ENCODE data around the gene CHST6. TPM values are rescaled to one million over a fixed set of nuclear protein-coding genes. Genes with fewer than 3 reads are reported as not detected.

The CHST6 gene
- total RNA-seq, 1 experiment from 2014 or later, result 0.91 TPM

GRCh38 chr16:75459691-75460090, 35.5 kb downstream of the CHST6 start:
- H4K20me1 ChIP-seq (ENCODE audit: low read length), result peaks cover 13% of the 10 kb centered on the region
- intact Hi-C loops (cut with micrococcal nuclease), result loop anchor here (5.0 kb wide), 1 partner anchor 163 kb away; the partner anchor contains the start of gene ADAT1
- no peaks in the 10 kb centered on the region for H3K9me2 ChIP-seq (replicated peaks; ENCODE audit: low read length)
- H3K9ac ChIP-seq (ENCODE audit: low read length), result no peak overlapping the region
- no peaks in the 10 kb centered on the region for H3K27me3 ChIP-seq (ENCODE audit: low read length)
- H3K79me2 ChIP-seq (ENCODE audit: low read length), result peaks cover 95% of the 10 kb centered on the region
- H3K4me2 ChIP-seq (ENCODE audit: low read length), result no peak overlapping the region
- no peak for DNase-seq
- no peak overlapping the region for H3K4me3 ChIP-seq (ENCODE audit: low read length)
- H3K4me1 ChIP-seq (ENCODE audit: insufficient read depth, low read length), result peaks cover 17% of the 10 kb centered on the region; the same call in 1 of the 2 replicates
- H2AFZ ChIP-seq (ENCODE audit: low read length), result no peak overlapping the region
- TF ChIP-seq, protein P1, sequence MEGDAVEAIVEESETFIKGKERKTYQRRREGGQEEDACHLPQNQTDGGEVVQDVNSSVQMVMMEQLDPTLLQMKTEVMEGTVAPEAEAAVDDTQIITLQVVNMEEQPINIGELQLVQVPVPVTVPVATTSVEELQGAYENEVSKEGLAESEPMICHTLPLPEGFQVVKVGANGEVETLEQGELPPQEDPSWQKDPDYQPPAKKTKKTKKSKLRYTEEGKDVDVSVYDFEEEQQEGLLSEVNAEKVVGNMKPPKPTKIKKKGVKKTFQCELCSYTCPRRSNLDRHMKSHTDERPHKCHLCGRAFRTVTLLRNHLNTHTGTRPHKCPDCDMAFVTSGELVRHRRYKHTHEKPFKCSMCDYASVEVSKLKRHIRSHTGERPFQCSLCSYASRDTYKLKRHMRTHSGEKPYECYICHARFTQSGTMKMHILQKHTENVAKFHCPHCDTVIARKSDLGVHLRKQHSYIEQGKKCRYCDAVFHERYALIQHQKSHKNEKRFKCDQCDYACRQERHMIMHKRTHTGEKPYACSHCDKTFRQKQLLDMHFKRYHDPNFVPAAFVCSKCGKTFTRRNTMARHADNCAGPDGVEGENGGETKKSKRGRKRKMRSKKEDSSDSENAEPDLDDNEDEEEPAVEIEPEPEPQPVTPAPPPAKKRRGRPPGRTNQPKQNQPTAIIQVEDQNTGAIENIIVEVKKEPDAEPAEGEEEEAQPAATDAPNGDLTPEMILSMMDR (conservative IDR thresholded peaks at IDR 0.05; ENCODE audit: low read depth, low read length), result no peak
- no peak for TF ChIP-seq EZH2 (IDR thresholded peaks at IDR 0.05; ENCODE audit: low read length, unreplicated experiment)
- no peak for TF ChIP-seq EZH2phosphoT487 (IDR thresholded peaks at IDR 0.05; ENCODE audit: borderline replicate concordance, low read length)
- no peaks in the 10 kb centered on the region for H3F3A ChIP-seq (ENCODE audit: low read length, unreplicated experiment)
- H3K36me3 ChIP-seq (ENCODE audit: low read depth, low read length), result no peaks in the 10 kb centered on the region; the same call in 1 of the 2 replicates
- ATAC-seq, result no peak
- no peaks in the 10 kb centered on the region for H3K9me3 ChIP-seq (ENCODE audit: low read length)
- CTCF ChIA-PET, result no interaction called here
- BruUV-seq (replicated peaks), result no TSS peak
- POLR2A ChIA-PET (ENCODE audit: unreplicated experiment), result no interaction called here
- H3K27ac ChIP-seq (ENCODE audit: low read length), result no peak overlapping the region

GRCh38 chr16:75458439-75458838, 36.8 kb downstream of the CHST6 start:
- no peaks in the 10 kb centered on the region for H3F3A ChIP-seq (ENCODE audit: low read length, unreplicated experiment)
- no peak for ATAC-seq
- no peaks in the 10 kb centered on the region for H3K27me3 ChIP-seq (ENCODE audit: low read length)
- no peak for TF ChIP-seq EZH2phosphoT487 (IDR thresholded peaks at IDR 0.05; ENCODE audit: borderline replicate concordance, low read length)
- TF ChIP-seq, protein P1 (conservative IDR thresholded peaks at IDR 0.05; ENCODE audit: low read depth, low read length), result no peak
- no peak for TF ChIP-seq EZH2 (IDR thresholded peaks at IDR 0.05; ENCODE audit: low read length, unreplicated experiment)
- no peak overlapping the region for H3K4me2 ChIP-seq (ENCODE audit: low read length)
- no peak overlapping the region for H3K4me3 ChIP-seq (ENCODE audit: low read length)
- POLR2A ChIA-PET (ENCODE audit: unreplicated experiment), result no interaction called here
- CTCF ChIA-PET, result no interaction called here
- H3K4me1 ChIP-seq (ENCODE audit: insufficient read depth, low read length), result peaks cover 17% of the 10 kb centered on the region; the same call in 1 of the 2 replicates
- H4K20me1 ChIP-seq (ENCODE audit: low read length), result peaks cover 13% of the 10 kb centered on the region
- H3K36me3 ChIP-seq (ENCODE audit: low read depth, low read length), result no peaks in the 10 kb centered on the region
- intact Hi-C loops (cut with micrococcal nuclease), result no loop called here
- DNase-seq, result no peak
- H3K79me2 ChIP-seq (ENCODE audit: low read length), result peaks cover 99% of the 10 kb centered on the region
- H2AFZ ChIP-seq (ENCODE audit: low read length), result no peak overlapping the region
- H3K9ac ChIP-seq (ENCODE audit: low read length), result no peak overlapping the region
- no peaks in the 10 kb centered on the region for H3K9me2 ChIP-seq (replicated peaks; ENCODE audit: low read length)
- H3K9me3 ChIP-seq (ENCODE audit: low read length), result no peaks in the 10 kb centered on the region
- H3K27ac ChIP-seq (ENCODE audit: low read length), result no peak overlapping the region
- BruUV-seq (replicated peaks), result no TSS peak

GRCh38 chr16:75458029-75458428, 37.2 kb downstream of the CHST6 start:
- Histone ChIP-seq H4K20me1 (ENCODE audit: low read length) (peaks cover 13% of the 10 kb centered on the region), H3K27me3 (ENCODE audit: low read length) (no peaks in the 10 kb centered on the region), H3F3A (ENCODE audit: low read length, unreplicated experiment) (no peaks in the 10 kb centered on the region), H3K9me3 (ENCODE audit: low read length) (no peaks in the 10 kb centered on the region), H3K4me1 (ENCODE audit: insufficient read depth, low read length) (peaks cover 15% of the 10 kb centered on the region; the same call in 1 of the 2 replicates), H3K9ac (ENCODE audit: low read length) (no peak overlapping the region), H3K36me3 (ENCODE audit: low read depth, low read length) (no peaks in the 10 kb centered on the region), H3K27ac (ENCODE audit: low read length) (no peak overlapping the region), H3K4me2 (ENCODE audit: low read length) (no peak overlapping the region), H2AFZ (ENCODE audit: low read length) (no peak overlapping the region), H3K4me3 (ENCODE audit: low read length) (no peak overlapping the region), H3K79me2 (ENCODE audit: low read length) (peaks cover 99% of the 10 kb centered on the region), H3K9me2 (replicated peaks; ENCODE audit: low read length) (no peaks in the 10 kb centered on the region)
- ChIA-PET CTCF (no interaction called here), POLR2A (ENCODE audit: unreplicated experiment) (no interaction called here)
- intact Hi-C loops (cut with micrococcal nuclease), result no loop called here
- TF ChIP-seq, protein P1 (conservative IDR thresholded peaks at IDR 0.05; ENCODE audit: low read depth, low read length), result no peak
- TF ChIP-seq EZH2phosphoT487 (IDR thresholded peaks at IDR 0.05; ENCODE audit: borderline replicate concordance, low read length) (no peak), EZH2 (IDR thresholded peaks at IDR 0.05; ENCODE audit: low read length, unreplicated experiment) (no peak)
- ATAC-seq (no peak), DNase-seq (no peak)
- BruUV-seq (replicated peaks), result no TSS peak
